RWPE2 (cell line): ENCODE measurements around the gene IL4R.
A peak's percentile ranks its signal among the peaks of the same experiment; 100 is the strongest.
"Not testable (repeated sequence)": the region's sequence is repeated elsewhere in the genome, so short reads cannot be mapped to it uniquely, and the experiment has no call there.

Experiments
- ATAC-seq: fragments of 200-7000 bp; cut with Tn5 transposase; 3 replicates; pipeline ENCODE4 v1.9.1; 2021; ENCODE audit warnings: low read depth
- DNase-seq: peaks from one replicate; pipeline ENCODE4 v3.0.0-alpha.2; 2020; ENCODE audit warnings: low spot score
- H3K27ac ChIP-seq: fragments of 450-650 bp; 2 replicates; pipeline ENCODE4 v1.5.1; 2017; ENCODE audit warnings: mild to moderate bottlenecking; ENCODE audit not compliant: poor library complexity, severe bottlenecking
- H3K27me3 ChIP-seq: fragments of 250-450 bp; sonication (Bioruptor Pico); 2 replicates; pipeline ENCODE4 v1.5.1; 2021; ENCODE audit warnings: mild to moderate bottlenecking, moderate library complexity; ENCODE audit not compliant: insufficient read depth, poor library complexity, severe bottlenecking
- H3K36me3 ChIP-seq: fragments of 250-450 bp; sonication (Bioruptor Pico); 2 replicates; pipeline ENCODE4 v1.5.1; 2020; ENCODE audit warnings: low read depth, mild to moderate bottlenecking, moderate library complexity
- H3K4me1 ChIP-seq: fragments of 250-450 bp; sonication (Bioruptor Pico); 2 replicates; pipeline ENCODE4 v1.5.1; 2021; ENCODE audit warnings: mild to moderate bottlenecking, moderate library complexity; ENCODE audit not compliant: insufficient read depth, poor library complexity, severe bottlenecking
- H3K4me3 ChIP-seq: fragments of 250-450 bp; sonication (Bioruptor Pico); 2 replicates; pipeline ENCODE4 v1.5.1; 2021; ENCODE audit warnings: mild to moderate bottlenecking, moderate library complexity; ENCODE audit not compliant: severe bottlenecking
- H3K9me3 ChIP-seq: fragments of 250-450 bp; sonication (Bioruptor Pico); 2 replicates; pipeline ENCODE4 v1.5.1; 2021; ENCODE audit warnings: mild to moderate bottlenecking, moderate library complexity; ENCODE audit not compliant: severe bottlenecking
- CTCF ChIP-seq: fragments of 450-650 bp; IDR thresholded peaks from one replicate; pipeline ENCODE4 v1.5.1; 2017; ENCODE audit warnings: mild to moderate bottlenecking, moderate library complexity; ENCODE audit not compliant: poor library complexity, severe bottlenecking

Gene IL4R

GRCh38 chr16:27326251-27326650 is 12.5 kb downstream of the IL4R start:
- no peaks in the 10 kb centered on the region for H3K27me3 ChIP-seq
- no peak overlapping the region for H3K4me3 ChIP-seq
- DNase-seq: no peak
- H3K9me3 ChIP-seq: no peaks in the 10 kb centered on the region
- no peak for TF ChIP-seq CTCF
- ATAC-seq: no peak
- H3K27ac ChIP-seq: peak overlapping the region; percentile 92
- H3K36me3 ChIP-seq: peaks cover 47% of the 10 kb centered on the region
- peaks cover 48% of the 10 kb centered on the region for H3K4me1 ChIP-seq

- peaks cover 54% of the 10 kb centered on the region for H3K36me3 ChIP-seq
- H3K4me3 ChIP-seq: no peak overlapping the region
- no peaks in the 10 kb centered on the region for H3K27me3 ChIP-seq
- peaks cover 40% of the 10 kb centered on the region for H3K4me1 ChIP-seq
- DNase-seq (peak; percentile 88), ATAC-seq (peak; percentile 82)
- no peaks in the 10 kb centered on the region for H3K9me3 ChIP-seq
- no peak for TF ChIP-seq CTCF
- H3K27ac ChIP-seq: peak overlapping the region; percentile 92
Measured at GRCh38 chr16:27326738-27327585, 13.2 kb downstream of the IL4R start.

GRCh38 chr16:27327586-27327915 is 13.8 kb downstream of the IL4R start:
- H3K4me3 ChIP-seq: no peak overlapping the region
- H3K27me3 ChIP-seq: no peaks in the 10 kb centered on the region
- DNase-seq: no peak
- H3K27ac ChIP-seq: peak overlapping the region; percentile 92
- peaks cover 35% of the 10 kb centered on the region for H3K4me1 ChIP-seq
- ATAC-seq: no peak
- peaks cover 60% of the 10 kb centered on the region for H3K36me3 ChIP-seq
- no peak for TF ChIP-seq CTCF
- H3K9me3 ChIP-seq: no peaks in the 10 kb centered on the region

- no peak overlapping the region for H3K27ac ChIP-seq
Measured at GRCh38 chr16:27328937-27329336, 15.2 kb downstream of the IL4R start.

GRCh38 chr16:27329376-27330079 is 15.8 kb downstream of the IL4R start:
- not testable (repeated sequence) for H3K27me3 ChIP-seq, DNase-seq, ATAC-seq, H3K4me3 ChIP-seq, H3K9me3 ChIP-seq, H3K27ac ChIP-seq
- Histone ChIP-seq H3K36me3 (peaks cover 75% of the 10 kb centered on the region), H3K4me1 (peaks cover 22% of the 10 kb centered on the region)

More at GRCh38 chr16:27328937-27329336, 15.2 kb downstream of the IL4R start:
- TF ChIP-seq CTCF: no peak
- Histone ChIP-seq H3K27me3 (no peaks in the 10 kb centered on the region), H3K9me3 (no peaks in the 10 kb centered on the region), H3K4me3 (no peak overlapping the region), H3K4me1 (peaks cover 22% of the 10 kb centered on the region), H3K36me3 (peaks cover 69% of the 10 kb centered on the region)
- DNase-seq: no peak
- ATAC-seq: no peak
